ENCODE data around the gene CRISPLD2. TPM values are rescaled to one million over a fixed set of nuclear protein-coding genes. Genes with fewer than 3 reads are reported as not detected.

Gene CRISPLD2
- polyA plus RNA-seq, 1 donor from 2014 or later = 0.06 TPM

DNA sequence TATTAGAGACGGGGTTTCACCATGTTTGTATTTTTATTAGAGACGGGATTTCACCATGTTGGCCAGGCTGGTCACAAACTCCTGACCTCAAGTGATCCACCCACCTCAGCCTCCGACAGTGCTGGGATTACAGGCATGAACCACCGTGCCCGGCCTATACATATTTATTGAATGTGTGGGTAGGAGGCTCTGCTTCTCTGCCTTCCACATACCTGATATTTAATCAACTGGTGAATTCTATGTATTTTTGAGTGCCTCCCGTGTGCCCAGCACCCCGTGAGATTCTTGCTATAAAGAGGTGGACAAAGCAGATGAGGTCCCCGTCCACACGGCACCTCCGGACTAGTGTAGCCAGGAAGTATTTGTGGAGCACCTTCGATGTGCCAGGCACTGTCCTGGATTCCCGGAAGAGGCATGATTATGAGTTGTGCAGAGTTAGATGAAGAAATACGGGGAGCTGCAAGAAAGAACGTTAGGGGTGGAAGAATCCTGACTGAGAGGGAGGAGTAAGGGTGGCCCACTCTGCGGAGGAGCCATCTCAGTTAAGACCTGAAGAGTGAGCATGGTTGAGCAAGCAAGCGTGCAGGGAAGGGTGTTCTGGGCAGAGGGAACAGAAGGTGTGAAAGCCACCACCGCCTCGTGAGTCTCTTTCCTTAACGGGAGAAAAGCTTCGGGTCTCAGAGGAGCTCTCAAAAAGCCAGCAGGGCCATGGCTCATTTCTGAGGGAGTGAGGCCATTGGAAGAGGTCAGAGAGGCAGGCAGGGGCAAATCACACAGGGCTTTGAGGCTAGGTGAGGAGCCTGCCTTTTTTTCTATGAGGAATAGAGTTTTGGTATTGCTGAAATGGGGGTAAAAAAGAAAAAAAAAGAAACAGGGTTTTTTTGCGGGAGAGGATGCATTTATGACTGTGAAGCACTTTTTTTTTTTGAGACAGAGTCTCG lies 21.2 kb downstream of the CRISPLD2 start:
- no peaks in the 10 kb centered on the region for H3K79me2 ChIP-seq (replicated peaks; ENCODE audit: insufficient read depth, low read length)
- no peaks in the 10 kb centered on the region for H3K36me3 ChIP-seq (ENCODE audit: insufficient read depth, low read length)
- no peaks in the 10 kb centered on the region for H3K9me3 ChIP-seq (ENCODE audit: low read length)
- H4K20me1 ChIP-seq (ENCODE audit: insufficient read depth) = no peaks in the 10 kb centered on the region
- no peak overlapping the region for H3K4me3 ChIP-seq (ENCODE audit: low read length)
- TF ChIP-seq, protein P1, sequence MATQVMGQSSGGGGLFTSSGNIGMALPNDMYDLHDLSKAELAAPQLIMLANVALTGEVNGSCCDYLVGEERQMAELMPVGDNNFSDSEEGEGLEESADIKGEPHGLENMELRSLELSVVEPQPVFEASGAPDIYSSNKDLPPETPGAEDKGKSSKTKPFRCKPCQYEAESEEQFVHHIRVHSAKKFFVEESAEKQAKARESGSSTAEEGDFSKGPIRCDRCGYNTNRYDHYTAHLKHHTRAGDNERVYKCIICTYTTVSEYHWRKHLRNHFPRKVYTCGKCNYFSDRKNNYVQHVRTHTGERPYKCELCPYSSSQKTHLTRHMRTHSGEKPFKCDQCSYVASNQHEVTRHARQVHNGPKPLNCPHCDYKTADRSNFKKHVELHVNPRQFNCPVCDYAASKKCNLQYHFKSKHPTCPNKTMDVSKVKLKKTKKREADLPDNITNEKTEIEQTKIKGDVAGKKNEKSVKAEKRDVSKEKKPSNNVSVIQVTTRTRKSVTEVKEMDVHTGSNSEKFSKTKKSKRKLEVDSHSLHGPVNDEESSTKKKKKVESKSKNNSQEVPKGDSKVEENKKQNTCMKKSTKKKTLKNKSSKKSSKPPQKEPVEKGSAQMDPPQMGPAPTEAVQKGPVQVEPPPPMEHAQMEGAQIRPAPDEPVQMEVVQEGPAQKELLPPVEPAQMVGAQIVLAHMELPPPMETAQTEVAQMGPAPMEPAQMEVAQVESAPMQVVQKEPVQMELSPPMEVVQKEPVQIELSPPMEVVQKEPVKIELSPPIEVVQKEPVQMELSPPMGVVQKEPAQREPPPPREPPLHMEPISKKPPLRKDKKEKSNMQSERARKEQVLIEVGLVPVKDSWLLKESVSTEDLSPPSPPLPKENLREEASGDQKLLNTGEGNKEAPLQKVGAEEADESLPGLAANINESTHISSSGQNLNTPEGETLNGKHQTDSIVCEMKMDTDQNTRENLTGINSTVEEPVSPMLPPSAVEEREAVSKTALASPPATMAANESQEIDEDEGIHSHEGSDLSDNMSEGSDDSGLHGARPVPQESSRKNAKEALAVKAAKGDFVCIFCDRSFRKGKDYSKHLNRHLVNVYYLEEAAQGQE (IDR thresholded peaks at IDR 0.05; ENCODE audit: borderline replicate concordance) = no peak
- TF ChIP-seq RAD21 (conservative IDR thresholded peaks at IDR 0.05) = no peak
- TF ChIP-seq MXI1 (conservative IDR thresholded peaks at IDR 0.05; ENCODE audit: poor library complexity, severe bottlenecking) = no peak
- TF ChIP-seq EZH2 (IDR thresholded peaks at IDR 0.05; ENCODE audit: borderline replicate concordance, insufficient read depth, low read length, poor library complexity, severe bottlenecking) = no peak
- TF ChIP-seq EP300 (conservative IDR thresholded peaks at IDR 0.05; ENCODE audit: poor library complexity, severe bottlenecking) = no peak
- TF ChIP-seq, protein P2, sequence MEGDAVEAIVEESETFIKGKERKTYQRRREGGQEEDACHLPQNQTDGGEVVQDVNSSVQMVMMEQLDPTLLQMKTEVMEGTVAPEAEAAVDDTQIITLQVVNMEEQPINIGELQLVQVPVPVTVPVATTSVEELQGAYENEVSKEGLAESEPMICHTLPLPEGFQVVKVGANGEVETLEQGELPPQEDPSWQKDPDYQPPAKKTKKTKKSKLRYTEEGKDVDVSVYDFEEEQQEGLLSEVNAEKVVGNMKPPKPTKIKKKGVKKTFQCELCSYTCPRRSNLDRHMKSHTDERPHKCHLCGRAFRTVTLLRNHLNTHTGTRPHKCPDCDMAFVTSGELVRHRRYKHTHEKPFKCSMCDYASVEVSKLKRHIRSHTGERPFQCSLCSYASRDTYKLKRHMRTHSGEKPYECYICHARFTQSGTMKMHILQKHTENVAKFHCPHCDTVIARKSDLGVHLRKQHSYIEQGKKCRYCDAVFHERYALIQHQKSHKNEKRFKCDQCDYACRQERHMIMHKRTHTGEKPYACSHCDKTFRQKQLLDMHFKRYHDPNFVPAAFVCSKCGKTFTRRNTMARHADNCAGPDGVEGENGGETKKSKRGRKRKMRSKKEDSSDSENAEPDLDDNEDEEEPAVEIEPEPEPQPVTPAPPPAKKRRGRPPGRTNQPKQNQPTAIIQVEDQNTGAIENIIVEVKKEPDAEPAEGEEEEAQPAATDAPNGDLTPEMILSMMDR (IDR thresholded peaks at IDR 0.05; ENCODE audit: poor library complexity, severe bottlenecking) = no peak
- TF ChIP-seq TAF1 (IDR thresholded peaks at IDR 0.05; ENCODE audit: low read depth) = no peak
- TF ChIP-seq POLR2AphosphoS5 (IDR thresholded peaks at IDR 0.05) = no peak
- TF ChIP-seq SMC3 (conservative IDR thresholded peaks at IDR 0.05; ENCODE audit: poor library complexity) = no peak
- H2AFZ ChIP-seq (ENCODE audit: low read depth, low read length) = no peak overlapping the region
- H3K27ac ChIP-seq (ENCODE audit: low read length) = no peak overlapping the region
- no peaks in the 10 kb centered on the region for H3K27me3 ChIP-seq (ENCODE audit: insufficient read depth, low read depth, low read length)
- H3K4me2 ChIP-seq (ENCODE audit: low read length) = no peak overlapping the region
- no peaks in the 10 kb centered on the region for H3K9me2 ChIP-seq (ENCODE audit: insufficient read depth, low read length)
- H3K9ac ChIP-seq (ENCODE audit: low read length) = no peak overlapping the region
- no peaks in the 10 kb centered on the region for H3F3A ChIP-seq (ENCODE audit: insufficient read depth, low read length, poor library complexity, severe bottlenecking)

DNA sequence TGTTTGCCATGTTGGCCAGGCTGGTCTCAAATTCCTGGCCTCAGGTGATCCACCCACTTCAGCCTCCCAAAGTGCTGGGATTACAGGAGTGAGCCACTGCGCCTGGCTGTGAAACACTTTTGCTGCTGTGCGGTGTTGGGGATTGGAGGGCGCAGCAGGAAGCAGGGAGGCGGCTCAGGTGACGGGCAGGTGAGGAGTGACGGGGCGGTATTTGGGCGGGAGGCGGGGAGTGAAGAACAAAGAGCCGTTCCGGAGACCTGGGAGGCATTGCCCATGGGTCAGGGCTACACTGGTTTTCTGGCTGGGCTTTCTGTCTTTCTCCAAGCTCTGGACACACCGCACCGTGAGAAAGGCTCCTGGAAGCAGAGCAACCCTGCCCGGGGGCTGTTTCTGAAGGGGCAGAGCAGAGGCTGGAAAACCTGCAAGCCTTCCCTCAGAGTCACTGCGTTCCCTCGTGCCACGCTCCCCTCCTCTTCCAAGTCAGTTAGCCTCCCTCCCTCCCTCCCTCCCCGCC lies 22.1 kb downstream of the CRISPLD2 start:
- H3K79me2 ChIP-seq (replicated peaks; ENCODE audit: insufficient read depth, low read length) = no peaks in the 10 kb centered on the region
- TF ChIP-seq EZH2 (IDR thresholded peaks at IDR 0.05; ENCODE audit: borderline replicate concordance, insufficient read depth, low read length, poor library complexity, severe bottlenecking) = no peak
- TF ChIP-seq TAF1 (IDR thresholded peaks at IDR 0.05; ENCODE audit: low read depth) = no peak
- TF ChIP-seq RAD21 (conservative IDR thresholded peaks at IDR 0.05) = no peak
- TF ChIP-seq, protein P2 (IDR thresholded peaks at IDR 0.05; ENCODE audit: poor library complexity, severe bottlenecking) = no peak
- no peak for TF ChIP-seq EP300 (conservative IDR thresholded peaks at IDR 0.05; ENCODE audit: poor library complexity, severe bottlenecking)
- TF ChIP-seq SMC3 (conservative IDR thresholded peaks at IDR 0.05; ENCODE audit: poor library complexity) = no peak
- TF ChIP-seq MXI1 (conservative IDR thresholded peaks at IDR 0.05; ENCODE audit: poor library complexity, severe bottlenecking) = no peak
- TF ChIP-seq POLR2AphosphoS5 (IDR thresholded peaks at IDR 0.05) = no peak
- TF ChIP-seq, protein P1 (IDR thresholded peaks at IDR 0.05; ENCODE audit: borderline replicate concordance) = no peak
- no peak overlapping the region for H3K4me3 ChIP-seq (ENCODE audit: low read length)
- no peak overlapping the region for H3K9ac ChIP-seq (ENCODE audit: low read length)
- H3K4me2 ChIP-seq (ENCODE audit: low read length) = no peak overlapping the region
- H3K9me2 ChIP-seq (ENCODE audit: insufficient read depth, low read length) = no peaks in the 10 kb centered on the region
- H2AFZ ChIP-seq (ENCODE audit: low read depth, low read length) = no peak overlapping the region
- no peaks in the 10 kb centered on the region for H3K36me3 ChIP-seq (ENCODE audit: insufficient read depth, low read length)
- H3F3A ChIP-seq (ENCODE audit: insufficient read depth, low read length, poor library complexity, severe bottlenecking) = no peaks in the 10 kb centered on the region
- H3K9me3 ChIP-seq (ENCODE audit: low read length) = no peaks in the 10 kb centered on the region
- H3K27ac ChIP-seq (ENCODE audit: low read length) = no peak overlapping the region
- no peaks in the 10 kb centered on the region for H4K20me1 ChIP-seq (ENCODE audit: insufficient read depth)
- H3K27me3 ChIP-seq (ENCODE audit: insufficient read depth, low read depth, low read length) = no peaks in the 10 kb centered on the region
